ENCODE results near the gene HMCN1.

DNA sequence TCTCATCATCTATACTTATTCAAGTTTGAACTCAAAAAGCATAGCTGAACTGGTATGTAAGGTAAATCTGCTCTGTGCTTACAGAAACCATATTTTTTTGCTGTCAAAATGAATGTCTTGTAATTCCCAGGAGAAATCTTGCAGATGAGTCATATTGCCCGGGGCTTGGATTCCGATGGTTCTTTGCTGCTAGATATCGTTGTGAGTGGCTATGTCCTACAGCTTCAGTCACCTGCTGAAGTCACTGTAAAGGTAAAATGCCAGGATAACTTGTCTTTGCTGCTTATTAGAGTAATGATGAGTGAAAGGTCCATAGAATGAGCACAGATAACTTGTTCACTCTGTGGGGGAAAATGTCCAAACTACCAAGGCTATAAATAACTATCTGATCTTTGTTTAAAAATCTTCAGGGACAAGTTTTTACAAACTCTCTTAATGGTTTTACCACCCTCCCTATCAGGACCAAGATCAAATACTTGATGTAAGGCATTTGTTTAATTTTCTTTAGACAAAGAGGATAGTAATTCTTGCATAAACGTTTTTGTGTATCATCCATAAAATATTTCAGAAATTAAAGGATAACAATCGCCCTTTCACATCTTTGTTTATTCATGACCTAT is 418.5 kb downstream of the HMCN1 start:
- TF ChIP-seq YY1 (IDR thresholded peaks at IDR 0.05; ENCODE audit: insufficient read depth, insufficient read length) = no peak
- no peak for TF ChIP-seq ZNF274 (IDR thresholded peaks at IDR 0.05; ENCODE audit: low read depth, low read length)
- TF ChIP-seq SUZ12 (IDR thresholded peaks at IDR 0.05; ENCODE audit: extremely low read depth, insufficient read depth, insufficient read length) = no peak

All from NT2/D1 (cell line).